Stimulated activated CD4-positive, alpha-beta T cell treated with anti-CD3 and anti-CD28 coated beads, Interleukin-15, amount 100 ng/mL, for 24 hours (primary cell): ENCODE results near the gene CDH13.

Experiments
- DNase-seq: peaks from one replicate; pipeline ENCODE4 v3.0.0-alpha.2; 2020

CDH13 gene

DNA sequence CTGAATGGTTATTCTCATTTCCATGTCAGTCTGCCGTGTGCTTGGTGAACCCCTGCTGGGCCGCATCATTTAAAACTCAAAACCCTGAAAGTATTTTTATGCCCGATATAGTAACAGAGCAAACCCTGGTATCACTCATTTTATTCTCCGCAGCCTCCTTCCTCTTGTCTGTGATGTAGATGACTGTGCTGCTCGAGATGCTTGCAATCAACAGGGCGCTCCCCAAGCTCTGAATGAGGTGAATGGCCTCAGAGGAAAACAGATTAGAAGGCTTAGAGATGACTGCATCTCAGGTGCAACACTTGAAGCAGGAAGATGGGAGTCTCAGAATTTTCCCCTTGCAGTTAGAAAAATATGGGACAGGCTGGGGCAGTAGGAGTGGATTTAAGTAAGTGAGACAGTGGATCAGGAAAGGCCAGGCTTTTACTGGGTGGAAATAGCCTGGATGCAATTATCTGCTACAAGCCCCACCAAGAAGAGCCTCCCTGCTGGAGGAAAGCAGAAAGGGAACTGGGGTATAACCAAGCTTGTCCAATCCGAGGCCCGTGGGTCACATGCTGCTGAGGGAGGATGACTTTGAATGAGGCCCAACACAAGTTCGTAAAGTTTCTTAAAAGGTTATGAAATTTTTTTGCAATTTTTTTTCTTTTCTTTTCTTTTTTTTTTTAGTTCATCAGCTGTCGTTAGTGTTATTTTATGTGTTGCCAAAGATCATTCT, 166.9 kb downstream of the CDH13 start:
- DNase-seq: no peak

- DNase-seq: no peak
Measured at GRCh38 chr16:82796047-82796446, 169.3 kb downstream of the CDH13 start.

DNA sequence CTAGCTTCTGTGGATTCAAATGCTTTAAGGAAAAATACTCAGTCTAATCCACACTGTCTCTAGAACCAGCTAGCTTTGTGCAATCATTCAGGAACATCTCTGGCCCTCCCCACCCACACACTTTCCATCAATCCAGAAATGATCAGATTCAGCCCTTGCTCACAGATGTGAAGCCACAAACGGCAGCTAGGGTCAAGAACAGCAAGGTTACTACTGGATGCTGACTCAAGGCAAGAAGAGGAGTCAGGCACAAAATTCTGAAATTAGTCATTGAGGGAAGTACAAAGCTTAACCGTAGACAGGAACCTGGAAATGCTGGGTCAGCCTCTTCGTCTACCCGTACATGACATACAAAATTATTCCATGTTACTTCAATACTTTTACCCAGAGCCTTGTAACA, 174.6 kb downstream of the CDH13 start:
- DNase-seq: peak; percentile 40

GRCh38 chr16:82805866-82806265, 179.1 kb downstream of the CDH13 start:
- DNase-seq: no peak

- no peak for DNase-seq
Measured at GRCh38 chr16:82807311-82807710, 180.5 kb downstream of the CDH13 start.

DNA sequence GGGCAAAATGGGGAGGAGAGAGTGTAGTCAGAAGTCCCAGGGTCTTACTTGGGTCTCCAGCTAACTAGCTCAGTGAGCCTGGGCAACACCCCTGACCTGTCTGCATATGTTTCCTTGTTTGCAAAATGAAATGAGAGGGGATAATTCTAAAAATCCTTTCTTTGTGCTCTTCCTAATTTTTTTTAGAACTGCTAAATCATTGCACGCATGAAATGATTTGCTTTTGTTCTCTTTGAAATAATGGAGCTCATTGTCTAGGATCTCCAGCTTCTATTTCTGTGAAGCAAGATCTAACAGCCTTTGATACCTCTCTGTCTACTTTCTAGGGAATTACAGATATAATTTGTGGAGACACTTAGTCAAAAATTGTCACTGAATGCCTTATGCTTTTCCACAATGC, 181.3 kb downstream of the CDH13 start:
- DNase-seq: no peak

- no peak for DNase-seq
Measured at GRCh38 chr16:82810077-82810476, 183.3 kb downstream of the CDH13 start.

DNA sequence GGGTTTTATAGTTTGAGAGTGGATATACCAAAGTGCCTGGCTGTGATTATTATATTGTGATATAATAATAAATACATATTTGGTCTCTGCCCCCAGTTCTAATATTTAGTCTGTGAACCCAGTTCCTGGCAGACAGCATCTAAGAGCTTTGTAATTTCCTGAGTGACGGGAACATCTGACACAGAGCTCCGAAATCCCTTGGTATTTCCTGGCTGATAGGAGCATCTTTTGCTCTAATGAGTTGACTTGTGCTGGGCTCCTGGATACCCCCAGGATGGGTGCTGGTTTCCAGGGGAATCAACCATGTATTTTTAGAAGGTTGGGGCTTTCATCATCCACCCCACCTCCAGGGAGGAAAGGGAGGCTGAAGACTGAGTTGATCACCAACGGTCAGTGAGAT, 187.3 kb downstream of the CDH13 start:
- DNase-seq: no peak

DNA sequence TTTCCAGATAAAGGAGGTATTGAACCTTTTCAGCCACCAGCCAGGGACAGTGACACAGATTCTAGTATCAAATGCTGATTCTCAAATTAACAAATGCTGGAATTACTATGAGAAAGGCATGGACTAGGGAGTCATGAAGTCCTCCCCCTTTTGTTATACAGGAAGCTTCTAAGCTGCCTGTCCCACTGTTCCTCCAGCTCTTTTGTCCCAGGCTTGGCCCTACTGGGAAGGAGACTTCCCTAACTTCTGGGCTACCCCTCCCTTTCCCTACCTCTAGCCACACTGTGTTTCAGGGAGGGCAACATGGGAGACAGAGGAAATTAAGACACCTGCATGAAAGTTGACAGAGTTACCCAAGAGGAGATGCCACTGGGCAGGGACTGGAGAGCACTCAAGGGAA, 192.5 kb downstream of the CDH13 start:
- no peak for DNase-seq

DNA sequence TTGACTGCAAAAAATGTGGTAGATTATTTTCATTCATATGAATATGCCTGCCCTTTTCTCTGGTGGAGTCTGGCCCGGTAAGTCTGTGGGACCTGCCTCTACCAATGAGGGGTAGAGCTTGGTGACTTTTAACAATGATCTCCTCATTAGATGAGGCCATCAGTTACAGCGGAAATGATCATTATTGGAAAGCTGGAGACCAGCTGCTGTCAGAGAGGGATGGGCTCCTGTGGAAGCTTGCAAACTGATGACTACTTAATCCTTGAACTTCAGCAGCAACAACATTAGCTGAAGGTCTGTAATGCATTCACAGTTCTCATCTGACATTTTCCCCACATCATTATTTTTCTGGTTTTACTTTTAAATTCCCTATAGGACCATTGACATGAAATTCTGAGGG, 194.1 kb downstream of the CDH13 start:
- DNase-seq: no peak

DNA sequence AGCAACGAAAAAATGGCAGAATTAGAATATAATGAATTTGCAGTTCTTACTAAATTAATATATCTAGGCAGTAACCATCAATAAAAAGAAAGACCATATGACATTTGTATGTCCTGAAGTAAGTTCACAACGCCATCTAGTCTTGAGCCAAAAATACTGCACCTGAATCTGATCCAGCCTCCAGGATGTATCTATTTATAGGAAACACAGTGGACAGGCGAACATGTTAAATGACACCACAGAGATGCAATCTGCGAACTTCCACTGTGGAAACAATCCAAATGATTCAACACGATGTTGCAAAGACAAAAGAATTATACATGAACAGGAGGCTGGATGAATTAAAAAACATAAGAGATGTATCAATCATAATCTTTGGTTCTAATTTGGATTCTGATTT, 197.6 kb downstream of the CDH13 start:
- no peak for DNase-seq

DNA sequence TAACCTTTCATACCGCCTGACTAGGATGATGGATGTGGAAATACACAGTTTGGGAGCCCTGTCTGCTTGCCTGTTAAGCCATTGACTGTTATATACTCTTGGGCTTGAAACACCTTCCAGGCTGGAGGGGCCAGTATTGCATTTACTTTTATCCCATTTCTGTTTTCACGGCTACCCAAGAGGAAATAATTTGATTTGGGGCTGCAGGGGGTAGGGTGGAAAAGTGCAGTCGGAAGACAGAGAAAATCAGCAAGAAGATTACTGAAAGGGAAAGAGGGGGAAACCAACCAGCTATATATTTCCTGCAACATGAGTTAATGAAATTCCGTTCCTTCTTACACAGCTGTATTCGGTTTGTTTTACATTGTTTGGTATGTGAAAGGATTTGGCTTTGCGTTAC, 202.5 kb downstream of the CDH13 start:
- no peak for DNase-seq

- no peak for DNase-seq
Measured at GRCh38 chr16:82830944-82831343, 204.2 kb downstream of the CDH13 start.

GRCh38 chr16:82832821-82833220, 206.1 kb downstream of the CDH13 start:
- DNase-seq: no peak

DNA sequence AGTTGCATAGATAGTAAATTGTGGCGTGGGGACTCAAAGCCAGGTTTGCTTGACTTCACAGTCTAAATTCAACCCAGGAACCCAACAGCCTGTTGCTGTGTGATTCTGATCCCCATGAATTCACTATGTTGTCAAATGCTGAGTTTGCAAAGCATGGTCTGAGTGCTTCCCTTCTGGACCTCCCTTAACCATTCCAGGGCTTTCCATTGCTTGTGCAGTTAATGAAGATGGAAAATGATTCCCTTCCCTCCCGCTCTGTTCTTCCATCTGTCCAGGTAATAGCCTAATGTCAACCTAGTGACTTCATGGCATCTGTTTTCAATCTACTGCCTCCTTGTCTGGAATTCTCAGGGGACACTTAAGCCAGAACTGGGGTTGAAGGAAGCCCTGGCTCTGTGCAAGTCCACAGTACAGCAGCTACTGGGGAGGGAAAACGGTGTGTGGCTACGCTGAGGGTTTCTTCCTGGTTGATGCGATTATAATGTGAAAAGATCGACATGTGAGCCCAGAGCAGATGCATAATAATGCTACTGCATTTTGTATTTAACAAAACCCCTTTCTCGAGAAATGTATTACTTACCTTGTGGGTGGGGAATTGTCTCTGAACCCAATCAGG, 206.7 kb downstream of the CDH13 start:
- DNase-seq: no peak

- DNase-seq: no peak
Measured at GRCh38 chr16:82834151-82834815, 207.5 kb downstream of the CDH13 start.

- no peak for DNase-seq
Measured at GRCh38 chr16:82835487-82836155, 208.9 kb downstream of the CDH13 start.

DNA sequence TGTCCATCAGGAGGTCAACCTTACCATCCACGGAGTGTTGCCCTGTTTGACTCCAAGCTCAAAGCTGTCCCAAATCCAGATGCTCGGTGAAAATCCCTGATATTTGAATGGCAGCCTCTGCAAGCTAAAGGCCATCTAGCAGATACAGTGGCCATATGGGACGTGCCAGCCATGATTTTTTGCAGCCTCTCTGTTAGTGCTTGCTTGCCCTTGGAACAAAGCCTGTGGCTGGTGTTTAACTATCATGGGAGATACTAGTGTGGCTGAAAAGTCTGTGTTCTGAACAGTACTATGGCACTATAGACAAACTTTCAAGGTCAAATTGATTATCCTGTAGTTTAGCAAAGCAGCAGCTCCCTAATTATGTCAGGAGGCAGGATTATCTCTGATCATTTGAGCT, 214.3 kb downstream of the CDH13 start:
- DNase-seq: no peak

DNA sequence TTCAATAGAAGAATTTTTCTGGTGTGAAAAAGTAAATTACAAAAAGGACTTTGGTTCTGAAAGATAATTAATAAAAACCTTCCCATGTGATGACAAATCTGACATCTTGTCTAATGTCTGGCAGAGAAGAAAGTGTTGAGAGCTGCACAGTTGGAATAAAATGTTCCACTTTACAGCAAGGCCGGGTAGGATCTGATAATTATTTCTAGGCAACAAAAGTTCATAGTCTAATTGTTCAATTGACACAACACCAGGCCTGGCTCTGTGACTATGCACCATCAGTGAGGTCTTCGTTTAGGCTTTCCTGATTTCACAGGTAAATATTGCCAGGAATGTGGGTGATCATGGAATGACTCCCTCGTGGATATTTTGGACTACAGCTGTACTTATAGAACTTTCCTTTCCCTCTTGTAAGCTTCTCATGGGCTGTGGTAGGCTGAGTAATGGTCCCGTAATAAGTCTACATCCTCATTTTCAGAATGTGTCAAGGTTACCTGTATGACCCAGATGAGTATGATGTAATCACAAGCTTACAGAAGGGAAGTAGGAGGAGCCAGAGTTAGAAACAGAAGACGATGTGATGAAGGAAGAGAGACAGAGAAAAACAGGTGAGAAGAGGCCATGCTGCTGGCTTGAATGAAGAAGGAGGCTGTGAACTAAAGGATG, 217.0 kb downstream of the CDH13 start:
- no peak for DNase-seq

GRCh38 chr16:82845116-82845515, 218.3 kb downstream of the CDH13 start:
- no peak for DNase-seq

DNA sequence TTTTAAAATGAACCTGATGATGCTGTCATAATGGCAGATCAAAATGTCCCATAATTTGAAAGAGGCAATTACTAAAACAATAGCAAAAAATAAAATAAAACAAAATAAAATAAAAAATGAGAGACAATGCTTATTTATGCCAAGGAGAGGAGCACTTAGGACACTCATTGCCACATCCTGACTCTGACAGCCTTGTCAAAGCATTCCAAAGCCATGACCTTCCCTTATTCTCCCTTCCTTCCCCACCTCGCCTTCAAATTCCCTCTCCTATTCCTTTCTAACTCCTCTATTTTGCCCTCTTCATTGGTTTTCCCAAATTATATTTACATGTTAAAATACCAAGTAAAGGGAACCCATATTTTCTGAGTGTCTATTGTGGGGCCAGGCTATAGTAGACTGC, 220.0 kb downstream of the CDH13 start:
- no peak for DNase-seq

- no peak for DNase-seq
Measured at GRCh38 chr16:82848013-82848412, 221.2 kb downstream of the CDH13 start.

GRCh38 chr16:82852388-82853008, 225.7 kb downstream of the CDH13 start:
- no peak for DNase-seq
